Neutrophil (primary cell): ENCODE results near the gene CYB561D1.

Experiments used
- H3K27ac ChIP-seq: fragments of 200-600 bp; sonication (generic); 2 replicates; pipeline ENCODE4 v1.5.1; 2016; ENCODE audit warnings: mild to moderate bottlenecking, moderate library complexity
- H3K27me3 ChIP-seq: fragments of 200-600 bp; sonication (generic); 2 replicates; pipeline ENCODE4 v1.6.0; 2016; ENCODE audit warnings: mild to moderate bottlenecking
- H3K36me3 ChIP-seq: fragments of 200-600 bp; sonication (generic); 2 replicates; pipeline ENCODE4 v1.5.1; 2017
- H3K4me1 ChIP-seq, 2 experiments: fragments of 200-600 bp in 1 of 2; sonication (generic) in 1 of 2; 1 replicate in 1 of 2; 2 replicates in 1 of 2; pipeline versions ENCODE4 v1.5.1 to v1.6.1; 2013 to 2016; ENCODE audit warnings: low read depth in 1 of 2, low read length in 1 of 2, mild to moderate bottlenecking in 1 of 2, moderate library complexity in 1 of 2; ENCODE audit not compliant: control insufficient read depth in 1 of 2, insufficient read depth in 1 of 2
- H3K4me3 ChIP-seq, 2 experiments: fragments of 200-600 bp in 1 of 2; sonication (generic) in 1 of 2; 1 replicate in 1 of 2; 2 replicates in 1 of 2; pipeline ENCODE4 v1.5.1; 2013 to 2016; ENCODE audit warnings: low read depth in 1 of 2, low read length in 1 of 2, mild to moderate bottlenecking in 1 of 2, moderate library complexity in 1 of 2
- H3K9me3 ChIP-seq: fragments of 200-600 bp; sonication (generic); 2 replicates; pipeline ENCODE4 v1.5.1; 2016
- CTCF ChIP-seq: fragments of 200-600 bp; sonication (generic); IDR thresholded peaks from 2 replicates; pipeline ENCODE4 v1.5.1; 2016; ENCODE audit warnings: antibody characterized with exemption

Gene CYB561D1

DNA sequence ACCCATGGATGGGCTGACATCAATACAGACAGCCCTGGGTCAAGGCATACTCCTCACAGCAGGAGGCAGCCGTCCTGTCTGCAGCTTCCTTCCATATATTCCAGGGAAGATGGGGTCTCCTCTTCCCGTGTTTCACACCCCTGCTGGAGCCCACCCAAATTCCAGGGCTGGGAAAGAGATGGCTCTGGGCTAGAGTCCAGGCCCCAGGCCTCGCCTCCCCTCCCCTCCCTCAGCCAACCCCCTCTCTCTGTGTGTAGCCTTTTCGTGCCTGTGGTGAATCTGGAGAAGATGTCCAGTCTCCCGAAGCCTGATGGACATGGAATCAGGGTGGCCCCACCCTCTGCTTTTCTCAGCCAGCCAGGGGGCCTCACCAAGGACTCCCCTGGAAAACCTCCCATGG, 6.6 kb upstream of the CYB561D1 start:
- Histone ChIP-seq H3K4me3 (no peak overlapping the region), H3K36me3 (no peaks in the 10 kb centered on the region)

DNA sequence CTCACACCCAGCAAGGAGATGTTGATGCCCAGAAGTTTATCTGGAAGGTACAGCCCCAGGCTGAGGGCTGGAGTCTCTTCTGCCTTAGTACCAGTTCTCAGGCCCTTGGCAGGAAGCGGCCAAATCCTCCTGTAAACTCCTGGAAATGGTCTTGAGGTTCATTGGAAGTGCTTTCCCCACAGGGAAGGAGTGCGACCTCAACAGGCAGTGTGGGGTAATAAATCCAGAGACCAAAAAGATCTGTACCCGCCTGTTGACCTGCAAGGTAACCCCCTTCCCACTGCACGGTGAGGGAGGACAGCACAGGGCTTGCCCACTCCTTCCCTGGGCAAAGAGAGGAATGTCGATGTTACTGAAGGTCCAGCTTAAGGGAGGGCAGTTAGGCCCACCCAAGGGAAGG, 5.7 kb upstream of the CYB561D1 start:
- peaks cover 11 to 12% of the 10 kb centered on the region in 2 experiments for H3K4me1 ChIP-seq
- no peak overlapping the region for H3K27ac ChIP-seq
- no peaks in the 10 kb centered on the region for H3K9me3 ChIP-seq
- peaks cover 3% of the 10 kb centered on the region for H3K27me3 ChIP-seq
- H3K36me3 ChIP-seq, result no peaks in the 10 kb centered on the region
- no peak overlapping the region for H3K4me3 ChIP-seq
- TF ChIP-seq CTCF, result no peak

More for the DNA sequence above, 6.6 kb upstream of the CYB561D1 start:
- H3K4me1 ChIP-seq, result peaks cover 15 to 17% of the 10 kb centered on the region in 2 experiments
- H3K27ac ChIP-seq, result no peak overlapping the region
- peaks cover 12% of the 10 kb centered on the region for H3K27me3 ChIP-seq
- TF ChIP-seq CTCF, result no peak
- no peaks in the 10 kb centered on the region for H3K9me3 ChIP-seq

DNA sequence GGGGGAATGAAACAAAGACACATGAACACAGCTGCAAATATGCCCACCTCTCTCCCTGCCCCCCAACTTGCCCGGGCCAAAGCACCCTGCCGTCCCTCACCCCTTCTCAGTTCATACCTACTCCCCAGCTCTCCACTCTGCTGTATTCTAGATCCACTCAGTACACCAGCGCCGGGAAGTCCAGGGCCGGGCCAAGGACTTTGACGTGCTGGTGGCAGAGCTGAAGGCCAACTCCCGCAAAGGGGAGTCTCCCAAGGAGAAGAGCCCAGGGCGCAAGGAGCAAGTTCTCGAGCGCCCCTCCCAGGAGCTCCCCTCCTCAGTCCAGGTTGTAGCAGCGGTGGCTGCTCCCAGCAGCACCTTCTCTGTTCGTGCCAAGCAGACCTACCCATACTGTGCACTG, 5.2 kb upstream of the CYB561D1 start:
- Histone ChIP-seq H3K36me3 (no peaks in the 10 kb centered on the region), H3K27ac (no peak overlapping the region), H3K4me3 (no peak overlapping the region), H3K4me1 (peaks cover 10 to 13% of the 10 kb centered on the region in 2 experiments), H3K9me3 (no peaks in the 10 kb centered on the region), H3K27me3 (no peaks in the 10 kb centered on the region)
- TF ChIP-seq CTCF, result no peak

GRCh38 chr1:109490029-109490933, 3.6 kb upstream of the CYB561D1 start:
- Histone ChIP-seq H3K27ac (no peak overlapping the region), H3K36me3 (peaks cover 2% of the 10 kb centered on the region), H3K4me1 (peaks cover 16% of the 10 kb centered on the region in 2 experiments), H3K4me3 (no peak overlapping the region), H3K9me3 (no peaks in the 10 kb centered on the region), H3K27me3 (no peaks in the 10 kb centered on the region)
- TF ChIP-seq CTCF, result peak; percentile 79

DNA sequence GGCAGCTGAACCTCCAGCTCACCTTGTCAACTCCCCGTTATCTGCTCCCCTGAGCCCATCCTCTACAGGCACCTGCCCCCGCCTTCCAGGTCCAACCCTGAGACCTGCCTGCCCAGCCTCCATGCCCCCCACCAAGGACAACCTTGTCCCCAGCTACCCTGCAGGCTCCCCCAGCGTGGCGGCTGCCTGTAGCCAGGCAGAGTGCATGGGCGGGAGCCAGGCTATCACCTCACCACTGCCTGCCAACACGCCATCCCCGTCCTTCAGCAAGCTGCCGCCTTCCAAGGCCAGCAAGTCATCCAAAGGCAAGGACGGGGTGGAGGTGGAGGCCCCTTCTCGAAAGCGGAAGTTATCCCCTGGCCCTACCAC, 3.0 kb upstream of the CYB561D1 start:
- Histone ChIP-seq H3K27me3 (no peaks in the 10 kb centered on the region), H3K9me3 (no peaks in the 10 kb centered on the region), H3K36me3 (peaks cover 8% of the 10 kb centered on the region), H3K27ac (no peak overlapping the region), H3K4me3 (no peak overlapping the region), H3K4me1 (peaks cover 20 to 21% of the 10 kb centered on the region in 2 experiments)
- no peak for TF ChIP-seq CTCF
